CD4-positive, alpha-beta T cell treated with Interleukin-12 subunit alpha and Interleukin-12 subunit beta, for 1 hour (primary cell): ENCODE measurements around the gene SNAPC2.
"Not testable (repeated sequence)": the region's sequence is repeated elsewhere in the genome, so short reads cannot be mapped to it uniquely, and the experiment has no call there.

Source experiments
- DNase-seq: peaks from one replicate; pipeline ENCODE4 v3.0.0-alpha.2; 2020

SNAPC2 gene

DNA sequence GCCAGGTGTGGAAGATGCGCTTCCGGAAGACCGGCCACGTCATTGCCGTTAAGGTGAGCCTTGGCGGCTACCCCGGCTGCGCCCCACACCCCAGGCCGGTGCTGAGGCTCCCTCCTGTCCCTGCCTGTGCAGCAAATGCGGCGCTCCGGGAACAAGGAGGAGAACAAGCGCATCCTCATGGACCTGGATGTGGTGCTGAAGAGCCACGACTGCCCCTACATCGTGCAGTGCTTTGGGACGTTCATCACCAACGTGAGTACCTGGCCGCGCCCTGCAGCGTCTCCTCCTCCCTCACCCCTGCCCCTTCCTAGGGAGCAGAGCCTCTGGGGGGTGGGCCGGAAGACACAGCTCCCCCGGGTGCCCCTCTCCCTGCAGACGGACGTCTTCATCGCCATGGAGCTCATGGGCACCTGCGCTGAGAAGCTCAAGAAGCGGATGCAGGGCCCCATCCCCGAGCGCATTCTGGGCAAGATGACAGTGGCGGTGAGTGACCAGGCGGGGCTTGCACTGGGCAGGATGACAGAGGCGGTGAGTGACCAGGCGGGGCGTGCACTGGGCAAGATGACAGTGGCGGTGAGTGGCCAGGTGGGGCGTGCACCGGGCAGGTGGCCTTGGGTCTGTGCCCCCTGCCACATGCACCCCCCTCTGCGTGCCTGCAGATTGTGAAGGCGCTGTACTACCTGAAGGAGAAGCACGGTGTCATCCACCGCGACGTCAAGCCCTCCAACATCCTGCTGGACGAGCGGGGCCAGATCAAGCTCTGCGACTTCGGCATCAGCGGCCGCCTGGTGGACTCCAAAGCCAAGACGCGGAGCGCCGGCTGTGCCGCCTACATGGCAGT is 9.6 kb upstream of the SNAPC2 start:
- DNase-seq = no peak

DNA sequence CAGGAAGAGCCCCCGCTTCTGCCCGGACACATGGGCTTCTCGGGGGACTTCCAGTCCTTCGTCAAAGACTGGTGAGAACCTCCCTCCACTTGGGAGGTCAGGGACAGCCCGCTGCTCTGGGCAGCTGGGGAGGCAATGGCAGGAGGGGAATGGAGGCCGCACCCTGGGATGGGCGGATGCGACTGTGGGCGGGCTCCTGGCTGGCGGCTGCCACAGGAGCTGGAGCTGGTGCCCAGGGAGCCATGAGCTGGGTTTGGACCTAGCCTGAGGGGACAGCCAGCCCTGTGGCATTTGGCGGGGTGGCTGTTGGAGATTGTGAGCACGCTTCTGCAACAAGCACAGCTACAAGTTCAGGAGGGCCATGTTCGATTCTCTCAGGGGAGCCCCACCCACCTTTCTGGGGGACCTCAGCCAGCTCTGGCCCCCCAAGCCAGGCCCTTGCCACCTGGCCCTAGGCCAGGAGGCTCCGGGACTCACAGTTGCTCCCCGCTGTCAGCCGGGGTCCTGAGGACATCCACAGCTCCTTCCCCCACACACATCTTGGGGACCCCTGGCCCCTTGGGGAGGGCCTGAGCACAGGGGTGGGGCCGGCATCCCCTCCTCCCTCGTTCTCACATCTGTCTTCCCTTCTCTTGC is 8.5 kb upstream of the SNAPC2 start:
- no peak for DNase-seq

DNA sequence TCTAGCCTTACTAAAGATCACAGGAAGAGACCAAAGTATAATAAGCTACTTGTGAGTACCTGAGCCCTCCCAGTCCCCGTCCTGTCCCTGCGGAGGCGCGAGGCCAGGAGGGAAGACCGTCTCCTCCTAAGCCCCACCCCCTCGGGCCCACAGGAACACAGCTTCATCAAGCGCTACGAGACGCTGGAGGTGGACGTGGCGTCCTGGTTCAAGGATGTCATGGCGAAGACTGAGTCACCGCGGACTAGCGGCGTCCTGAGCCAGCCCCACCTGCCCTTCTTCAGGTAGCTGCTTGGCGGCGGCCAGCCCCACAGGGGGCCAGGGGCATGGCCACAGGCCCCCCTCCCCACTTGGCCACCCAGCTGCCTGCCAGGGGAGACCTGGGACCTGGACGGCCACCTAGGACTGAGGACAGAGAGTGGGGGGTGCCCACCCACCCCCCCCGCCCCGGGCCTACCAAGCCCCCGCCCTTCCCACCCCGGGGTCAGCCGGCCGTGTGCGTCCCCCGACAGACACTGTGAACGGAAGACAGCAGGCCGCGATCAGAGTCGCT is 7.9 kb upstream of the SNAPC2 start:
- DNase-seq = no peak

DNA sequence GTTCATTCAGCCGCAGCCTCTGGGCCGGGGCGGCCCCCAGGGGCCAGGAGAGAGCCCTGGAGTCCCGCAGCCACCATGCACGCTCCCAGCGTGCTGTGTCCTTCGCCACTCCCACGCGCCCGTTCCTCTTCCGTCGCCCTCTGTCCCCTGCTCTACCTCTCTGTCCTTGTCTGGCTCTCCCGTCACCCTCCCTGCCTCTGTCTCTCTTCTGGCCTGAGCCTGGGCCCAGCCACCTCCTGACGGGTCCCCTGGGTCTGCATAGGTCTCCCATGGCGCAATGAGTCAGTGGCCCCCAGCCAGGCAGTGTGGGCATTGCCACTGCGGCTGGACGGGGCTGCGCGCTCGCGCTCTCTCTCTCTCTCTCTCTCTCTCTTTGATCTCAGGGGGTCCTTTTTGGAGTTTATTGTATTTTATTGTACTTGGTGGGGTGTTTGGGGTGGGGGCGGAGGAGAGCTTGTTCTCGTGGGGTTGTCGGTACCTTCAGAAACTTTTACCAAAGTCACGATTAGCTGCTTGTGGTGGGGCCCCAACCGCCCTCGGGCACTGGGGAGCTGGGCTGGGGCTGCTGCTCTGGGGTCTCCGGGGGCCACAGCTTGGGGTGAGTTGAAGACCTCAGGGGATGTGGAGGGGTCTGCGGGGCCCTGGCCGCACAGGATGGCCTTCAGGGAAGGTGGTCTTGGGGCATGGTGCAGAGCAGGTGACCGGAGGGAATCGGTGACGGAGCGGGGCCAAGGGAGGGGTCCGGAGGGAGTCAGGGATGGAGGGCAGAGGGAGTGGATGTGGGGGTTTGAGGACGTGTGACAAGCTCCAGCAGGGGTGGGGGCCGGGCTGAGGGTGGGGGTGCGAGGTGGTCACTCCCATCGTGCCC is 7.2 kb upstream of the SNAPC2 start:
- no peak for DNase-seq

DNA sequence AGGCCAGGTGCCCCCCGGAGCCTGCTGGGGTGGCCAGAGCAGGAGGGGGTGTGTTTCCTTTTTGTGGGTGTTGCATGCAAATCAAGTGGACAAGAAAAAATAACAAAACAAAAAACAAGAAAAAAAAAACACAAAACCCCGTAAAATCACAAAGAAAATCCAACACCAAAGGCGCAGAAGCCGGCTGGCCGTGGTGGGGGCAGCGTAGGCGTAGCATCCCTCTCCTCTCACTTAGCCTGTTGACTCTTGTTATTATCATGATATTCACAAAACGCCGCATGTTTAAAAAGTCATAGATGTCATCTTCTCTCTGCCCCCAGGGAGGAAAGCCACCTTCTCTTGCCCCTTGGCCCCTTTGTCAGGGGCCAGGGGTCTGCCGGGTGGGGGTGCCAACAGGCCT is 6.5 kb upstream of the SNAPC2 start:
- no peak for DNase-seq

DNA sequence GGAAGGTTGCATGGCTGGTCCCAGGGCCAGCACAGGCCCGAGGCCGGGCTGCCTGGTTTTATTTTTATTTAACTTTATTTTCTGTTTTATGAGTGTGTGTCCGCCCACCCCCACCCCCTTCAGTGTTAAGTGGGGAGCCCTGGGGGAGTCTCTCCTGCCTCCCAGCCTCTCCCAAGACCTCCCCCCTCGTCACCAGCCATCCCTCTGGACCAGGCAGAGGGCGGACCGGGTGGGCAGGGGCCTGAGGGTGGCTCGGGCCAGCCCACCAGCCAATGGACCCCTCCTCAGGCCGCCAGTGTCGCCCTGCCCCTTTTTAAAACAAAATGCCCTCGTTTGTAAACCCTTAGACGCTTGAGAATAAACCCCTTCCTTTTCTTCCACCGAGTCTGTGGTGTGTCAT is 6.0 kb upstream of the SNAPC2 start:
- DNase-seq = no peak

DNA sequence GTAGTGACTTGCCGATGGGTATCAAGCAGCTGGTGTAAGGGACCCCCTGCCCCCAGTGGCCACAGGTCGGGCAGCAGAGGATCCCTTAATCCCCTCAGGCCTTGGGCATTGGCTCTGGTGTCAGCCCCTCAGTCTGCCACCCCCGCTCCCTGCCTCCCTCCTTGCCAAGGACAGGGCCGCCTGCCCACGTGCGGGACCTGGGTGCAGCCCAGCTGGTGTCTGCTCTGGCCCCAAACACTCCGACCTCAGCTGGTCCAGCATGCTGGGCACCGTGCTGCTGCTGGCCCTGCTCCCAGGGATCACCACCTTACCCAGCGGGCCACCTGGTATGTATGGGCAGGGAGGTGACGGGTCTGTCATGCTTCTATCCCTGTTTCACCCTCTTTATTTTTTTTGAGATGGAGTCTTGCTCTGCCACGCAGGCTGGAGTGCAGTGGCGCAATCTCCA is 5.5 kb upstream of the SNAPC2 start, which contains the start of gene TGFBR3L:
Gene TGFBR3L (plus strand): TSS at position 233 of the 448 bp plus-strand sequence.
- DNase-seq = no peak

DNA sequence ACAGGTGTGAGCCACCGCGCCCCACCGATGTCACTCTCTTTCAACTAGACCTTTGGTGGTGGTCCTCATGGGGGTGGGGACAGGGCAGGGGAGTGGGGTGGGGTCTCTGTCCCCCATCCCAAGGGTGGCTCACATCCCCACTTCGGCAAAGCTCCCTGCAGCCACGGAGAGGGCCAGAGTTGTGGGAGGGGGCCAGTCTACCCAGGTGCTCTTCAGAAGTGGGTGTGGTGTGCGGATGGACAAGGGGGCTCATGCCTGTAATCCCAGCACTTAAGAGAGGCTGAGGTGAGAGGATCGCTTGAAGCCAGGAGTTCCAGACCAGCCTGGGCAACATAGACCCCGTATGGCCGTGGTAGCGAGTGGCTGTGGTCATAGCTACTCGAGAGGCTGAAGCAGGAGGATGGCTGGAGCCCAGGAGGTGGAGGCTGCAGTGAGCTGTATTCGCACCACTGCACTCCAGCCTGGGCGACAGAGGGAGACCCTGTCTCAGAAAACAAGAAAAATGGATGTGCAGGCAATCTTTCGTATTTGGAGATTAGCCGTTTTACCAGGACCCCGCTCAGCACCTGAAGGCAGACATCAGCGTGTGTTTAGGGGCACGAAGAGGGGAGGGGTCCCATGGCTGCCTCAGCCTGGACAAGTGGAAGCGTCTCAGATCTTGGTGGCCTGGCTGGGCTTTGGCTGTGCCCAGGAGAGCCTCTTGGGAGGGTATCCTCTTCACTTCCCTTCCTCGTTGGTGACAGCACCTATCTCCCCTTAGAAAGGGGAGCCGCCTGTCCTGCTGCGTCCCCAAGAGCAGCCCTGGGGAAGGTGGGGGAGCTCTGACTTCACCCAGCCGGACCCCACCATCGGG is 4.7 kb upstream of the SNAPC2 start:
- no peak for DNase-seq

DNA sequence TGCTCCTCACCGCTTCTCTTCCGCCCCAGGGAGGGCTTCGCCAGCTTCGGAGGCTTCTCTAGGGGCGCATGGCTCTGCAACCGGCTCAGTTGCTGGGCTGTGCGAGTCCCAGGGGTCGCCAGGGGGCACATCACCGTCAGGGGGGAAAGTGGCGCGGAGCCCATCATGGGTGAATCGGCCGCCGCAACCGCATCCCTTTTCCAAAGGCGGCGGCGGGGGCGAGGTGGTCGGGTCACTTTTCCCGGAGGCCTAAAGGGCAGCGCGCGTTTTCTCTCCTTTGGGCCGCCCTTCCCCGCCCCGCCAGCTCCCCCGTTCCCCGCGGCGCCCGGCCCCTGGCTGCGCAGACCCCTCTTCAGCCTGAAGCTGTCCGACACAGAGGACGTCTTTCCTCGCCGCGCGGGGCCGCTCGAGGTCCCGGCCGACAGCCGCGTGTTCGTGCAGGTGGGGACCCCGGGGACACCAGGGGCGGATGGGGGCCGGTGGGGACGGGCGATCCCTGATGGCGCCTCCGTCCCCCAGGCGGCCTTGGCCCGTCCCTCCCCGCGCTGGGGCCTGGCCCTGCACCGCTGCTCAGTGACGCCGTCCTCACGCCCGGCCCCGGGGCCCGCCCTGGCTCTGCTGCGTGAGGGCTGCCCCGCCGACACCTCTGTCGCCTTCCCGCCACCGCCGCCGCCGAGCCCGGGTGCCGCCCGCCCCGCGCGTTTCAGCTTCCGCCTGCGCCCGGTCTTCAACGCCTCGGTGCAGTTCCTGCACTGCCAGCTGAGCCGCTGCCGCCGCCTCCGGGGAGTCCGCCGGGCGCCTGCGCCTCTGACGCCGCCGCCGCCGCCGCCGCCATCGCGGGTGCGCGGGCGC is 3.8 kb upstream of the SNAPC2 start:
- peak; percentile 68 for DNase-seq

DNA sequence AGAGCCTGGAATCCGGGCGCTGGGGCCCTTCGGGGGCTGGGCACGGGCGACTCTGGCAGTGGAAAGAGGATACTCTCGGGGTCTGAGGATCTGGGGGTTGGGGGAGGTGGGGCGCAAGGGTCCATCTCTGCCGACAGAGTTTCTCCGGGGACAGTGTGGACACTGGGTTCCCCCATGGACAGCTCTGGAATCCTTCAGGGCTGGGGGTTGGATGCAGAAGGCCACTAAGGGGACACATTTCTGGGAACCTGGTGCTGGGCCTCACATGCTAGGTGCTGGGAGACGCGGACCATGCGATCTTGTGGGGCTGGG is 3.2 kb upstream of the SNAPC2 start:
- no peak for DNase-seq

DNA sequence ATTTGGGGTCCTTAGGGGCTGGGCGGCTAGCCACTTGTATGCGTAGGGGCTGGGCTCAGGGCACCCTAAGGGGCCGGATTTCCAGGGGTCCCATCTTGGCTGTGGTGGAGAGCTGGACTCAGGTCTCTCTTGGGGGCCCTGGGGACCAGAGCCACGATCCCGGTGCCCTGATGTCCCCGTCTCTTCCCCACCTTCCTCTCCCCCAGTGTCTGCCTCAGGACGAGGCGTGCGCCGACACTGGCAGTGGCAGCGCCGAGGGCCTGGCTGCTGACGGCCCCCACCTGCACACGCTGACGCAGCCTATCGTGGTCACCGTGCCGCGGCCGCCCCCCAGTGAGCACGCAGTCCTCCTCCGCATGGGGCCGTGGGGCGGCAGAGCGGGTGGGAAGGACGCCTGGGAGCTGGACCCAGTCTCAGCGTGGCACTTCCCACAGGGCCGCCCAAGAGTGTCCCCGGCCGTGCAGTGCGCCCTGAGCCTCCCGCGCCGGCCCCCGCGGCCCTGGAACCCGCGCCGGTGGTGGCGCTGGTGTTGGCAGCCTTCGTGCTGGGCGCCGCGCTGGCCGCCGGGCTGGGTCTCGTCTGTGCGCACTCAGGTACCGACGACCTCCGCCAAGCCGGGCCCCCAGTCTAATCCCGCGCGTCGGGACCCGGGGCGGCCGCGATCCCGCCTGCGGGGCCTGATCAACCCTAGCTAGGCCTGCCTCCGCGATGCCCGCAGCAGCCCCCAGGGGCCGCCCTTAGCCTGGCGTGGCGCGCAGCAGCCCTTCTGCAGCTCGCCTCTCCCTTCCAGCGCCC is 2.7 kb upstream of the SNAPC2 start:
- peak; percentile 68 for DNase-seq

DNA sequence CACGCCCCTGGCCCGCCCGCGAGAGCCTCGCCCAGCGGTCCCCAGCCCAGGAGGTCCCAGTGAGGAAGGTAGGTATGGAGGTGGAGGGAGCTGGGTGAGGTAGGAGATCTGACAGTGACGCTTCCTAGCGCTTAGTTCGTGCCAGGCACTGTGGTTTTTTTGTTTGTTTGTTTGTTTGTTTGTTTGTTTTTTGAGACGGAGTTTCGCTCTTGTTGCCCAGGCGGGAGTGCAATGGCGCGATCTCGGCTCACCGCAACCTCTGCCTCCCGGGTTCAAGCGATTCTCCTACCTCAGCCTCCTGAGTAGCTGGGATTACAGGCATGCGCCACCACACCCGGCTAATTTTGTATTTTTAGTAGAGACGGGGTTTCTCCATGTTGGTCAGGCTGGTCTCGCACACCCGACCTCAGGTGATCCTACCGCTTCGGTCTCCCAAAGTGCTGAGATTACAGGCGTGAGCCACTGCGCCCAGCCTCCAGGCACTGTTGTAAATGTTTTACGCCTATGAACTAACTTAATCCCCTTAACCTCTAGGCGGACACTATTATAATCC is 2.0 kb upstream of the SNAPC2 start:
- not testable (repeated sequence) for DNase-seq

DNA sequence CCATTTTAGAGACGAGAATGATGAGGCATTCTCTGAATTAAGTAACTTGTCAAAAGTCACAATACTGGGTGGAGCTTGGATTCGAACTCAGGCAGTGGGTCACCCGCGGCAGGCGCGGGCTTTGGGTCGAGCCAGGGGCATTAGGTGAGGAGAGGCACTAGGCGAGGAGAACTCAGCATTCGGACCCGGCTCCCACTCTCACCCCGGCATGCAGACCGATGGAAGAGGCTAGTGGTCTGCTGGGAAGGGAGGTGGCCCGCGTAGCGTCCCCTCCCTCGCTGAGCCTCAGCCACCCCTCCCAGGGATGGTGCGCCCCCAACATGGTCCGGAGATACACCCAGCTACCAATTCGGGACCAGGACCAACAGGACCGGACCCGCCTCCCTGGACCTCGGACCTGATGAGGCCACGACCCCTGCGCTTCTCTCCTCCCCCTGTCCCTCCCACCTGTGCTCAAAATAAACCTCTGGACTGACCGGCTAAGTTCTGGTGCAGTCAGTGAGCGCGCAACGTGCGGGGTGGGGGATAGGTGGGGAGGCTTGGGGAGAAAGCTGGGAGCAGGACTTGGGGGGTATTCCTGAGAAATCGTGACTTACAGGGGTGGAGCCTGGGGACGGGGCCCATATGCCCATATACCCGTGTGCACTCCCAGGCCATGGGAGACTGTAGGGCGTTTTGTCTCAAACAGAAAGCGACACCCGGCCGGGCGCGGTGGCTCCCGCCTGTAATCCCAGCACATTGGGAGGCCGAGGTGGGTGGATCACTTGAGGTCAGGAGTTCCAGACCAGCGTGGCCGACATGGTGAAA is 1.3 kb upstream of the SNAPC2 start:
- no peak for DNase-seq

DNA sequence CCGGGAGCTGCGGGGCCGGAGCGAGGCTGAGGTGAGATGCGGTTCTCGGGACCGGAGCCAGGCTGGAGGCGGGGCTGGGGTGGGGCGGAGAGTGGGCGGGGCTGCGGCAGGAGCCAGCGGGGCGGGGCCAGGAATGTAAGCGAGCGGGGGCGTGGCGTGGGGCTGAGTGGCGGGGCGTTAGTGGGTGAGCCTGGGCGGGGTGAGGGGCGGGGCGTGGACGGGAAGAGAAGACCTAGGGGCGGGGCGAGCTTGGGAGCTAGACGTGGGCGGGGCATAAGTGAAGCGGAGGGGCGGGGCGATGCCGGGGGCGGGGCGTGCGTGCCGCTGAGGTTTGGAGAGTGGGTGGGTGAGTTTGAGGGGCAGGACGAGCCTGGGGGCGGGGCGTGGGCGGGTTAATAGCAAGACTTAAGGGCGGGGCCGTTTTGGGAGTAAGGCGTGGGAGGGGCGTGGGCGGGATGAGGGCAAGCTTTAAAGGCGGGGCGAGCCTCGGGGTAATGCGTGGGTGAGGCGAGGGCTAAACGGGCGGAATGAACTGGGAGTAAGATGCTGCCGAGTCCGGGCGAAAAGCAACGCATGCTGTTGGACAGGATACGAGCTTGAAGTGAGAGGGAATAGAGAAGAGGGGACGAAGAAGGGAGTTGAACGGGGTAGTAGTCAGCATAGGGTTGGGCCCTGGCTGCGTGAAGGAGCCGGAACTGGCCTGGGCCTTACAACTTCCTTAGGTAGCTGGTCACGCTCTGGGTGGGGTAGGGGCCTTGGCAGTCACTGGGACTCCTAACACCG is 572 bp downstream of the SNAPC2 start:
- peak; percentile 99 for DNase-seq

DNA sequence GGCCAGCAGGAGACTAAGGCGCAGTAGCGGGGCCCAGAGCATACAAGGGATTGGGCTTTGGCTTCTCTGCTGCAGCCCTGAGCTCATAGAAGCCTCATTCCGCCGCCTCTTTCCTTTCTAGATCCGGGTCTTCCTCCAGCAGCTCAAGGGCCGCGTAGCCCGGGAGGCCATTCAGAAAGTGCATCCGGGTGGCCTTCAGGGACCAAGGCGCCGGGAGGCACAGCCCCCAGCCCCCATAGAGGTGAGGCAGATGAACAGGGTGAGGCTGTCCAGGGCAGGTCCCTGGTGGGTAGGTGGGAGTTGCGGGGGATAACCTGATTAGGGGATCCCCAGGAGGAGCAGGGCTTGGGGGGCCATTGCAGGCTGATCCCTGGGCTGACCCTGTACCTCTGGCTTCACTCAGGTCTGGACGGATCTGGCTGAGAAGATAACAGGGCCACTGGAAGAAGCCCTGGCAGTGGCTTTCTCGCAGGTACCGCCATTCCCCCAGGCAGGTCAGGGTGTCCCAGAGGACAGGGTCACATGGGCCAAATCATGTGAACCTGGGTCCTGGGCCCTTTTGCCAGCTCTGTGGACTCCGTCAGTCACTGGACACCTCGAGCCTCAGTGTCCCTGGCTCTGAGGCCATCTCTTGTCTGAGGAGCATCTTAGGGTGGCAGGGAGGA is 1.3 kb downstream of the SNAPC2 start:
- no peak for DNase-seq

DNA sequence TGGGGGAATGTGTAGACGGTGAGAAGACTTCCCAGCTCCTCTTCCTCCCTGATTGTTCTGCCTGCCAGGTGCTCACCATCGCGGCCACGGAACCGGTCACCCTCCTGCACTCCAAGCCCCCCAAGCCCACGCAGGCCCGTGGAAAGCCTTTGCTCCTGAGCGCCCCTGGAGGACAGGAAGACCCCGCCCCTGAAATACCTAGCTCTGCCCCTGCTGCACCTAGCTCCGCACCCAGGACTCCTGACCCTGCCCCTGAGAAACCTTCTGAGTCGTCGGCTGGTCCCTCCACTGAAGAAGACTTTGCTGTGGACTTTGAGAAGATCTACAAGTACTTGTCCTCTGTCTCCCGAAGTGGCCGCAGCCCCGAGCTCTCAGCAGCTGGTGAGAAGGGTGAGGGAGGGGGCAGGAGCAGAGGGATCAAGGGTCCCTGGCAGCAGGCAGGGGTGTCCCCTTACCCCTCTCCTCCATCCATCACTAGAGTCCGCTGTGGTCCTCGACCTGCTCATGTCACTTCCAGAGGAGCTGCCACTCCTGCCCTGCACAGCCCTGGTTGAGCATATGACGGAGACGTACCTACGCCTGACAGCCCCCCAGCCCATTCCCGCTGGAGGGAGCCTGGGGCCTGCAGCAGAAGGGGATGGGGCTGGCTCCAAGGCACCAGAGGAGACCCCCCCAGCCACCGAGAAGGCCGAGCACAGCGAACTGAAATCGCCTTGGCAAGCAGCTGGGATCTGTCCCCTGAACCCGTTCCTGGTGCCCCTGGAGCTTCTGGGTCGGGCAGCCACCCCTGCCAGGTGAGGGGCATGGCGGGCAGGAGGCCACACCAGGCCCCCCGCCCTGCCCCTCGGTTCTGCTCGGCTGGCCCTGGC is 2.1 kb downstream of the SNAPC2 start:
- no peak for DNase-seq

DNA sequence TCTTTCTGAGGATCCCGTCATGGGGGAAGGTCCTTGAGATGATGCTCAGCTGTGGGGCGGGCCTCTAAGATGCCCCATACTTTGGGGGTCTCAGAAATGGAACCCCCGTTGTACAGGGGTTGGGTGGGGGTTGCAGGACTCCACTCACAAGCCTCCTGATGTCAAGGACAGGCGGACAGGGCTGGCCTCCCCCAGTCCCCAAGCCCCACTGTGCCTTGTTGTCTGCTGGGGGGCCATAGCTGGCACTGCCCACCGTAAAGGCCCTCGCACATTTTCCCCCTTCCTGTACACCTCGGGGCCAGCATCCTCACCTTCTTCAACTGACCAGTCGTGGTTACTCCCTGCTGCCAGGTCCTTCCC is 2.7 kb downstream of the SNAPC2 start:
- DNase-seq = no peak
